Left ventricle myocardium inferior (tissue), 1 donor: ENCODE data around the gene CT55. TPM values are rescaled to one million over a fixed set of nuclear protein-coding genes. Genes with fewer than 3 reads are reported as not detected.
A peak's percentile ranks its signal among the peaks of the same experiment; 100 is the strongest.
"Not testable (repeated sequence)": the region's sequence is repeated elsewhere in the genome, so short reads cannot be mapped to it uniquely, and the experiment has no call there.

Experiments
- DNase-seq: peaks from one replicate; pipeline ENCODE4 v3.0.0-alpha.2; 2020
- H3K27ac ChIP-seq: fragments of 200-600 bp; replicated peaks from 2 replicates; pipeline ENCODE4 v1.8.0; 2021
- H3K27me3 ChIP-seq: fragments of 200-600 bp; 2 replicates; pipeline ENCODE4 v1.8.0; 2021; ENCODE audit warnings: low read depth
- H3K36me3 ChIP-seq: fragments of 200-600 bp; 2 replicates; pipeline ENCODE4 v1.8.0; 2021
- H3K4me1 ChIP-seq: fragments of 200-600 bp; 2 replicates; pipeline ENCODE4 v1.8.0; 2021
- H3K4me3 ChIP-seq: fragments of 200-600 bp; 2 replicates; pipeline ENCODE4 v1.8.0; 2021; ENCODE audit warnings: mild to moderate bottlenecking, moderate library complexity
- H3K9me3 ChIP-seq: fragments of 200-600 bp; replicated peaks from 2 replicates; pipeline ENCODE4 v1.8.0; 2021
- CTCF ChIP-seq: fragments of 200-600 bp; IDR thresholded peaks from 2 replicates; pipeline ENCODE4 v1.8.0; 2021; ENCODE audit warnings: antibody characterized with exemption, mild to moderate bottlenecking, borderline replicate concordance
- intact Hi-C: fragments of 100-400 bp; cut with micrococcal nuclease; formaldehyde crosslinking; loops from one replicate; pipeline ENCODE4 v1.11.0; 2022
- long read RNA-seq: library from polyadenylated mRNA; unstranded; transcript quantifications from one replicate; pipeline ENCODE4 v2.0.0, GENCODE V29; 2021
- total RNA-seq: library from RNA; stranded (reverse); fragmentation: NEBNext Ultra II Directional; extraction: Animal tissue kit (Norgen Biotek cat#: 25700); gene quantifications from one replicate; pipeline ENCODE4 v1.2.1, GENCODE V29; 2021
- donor health status: DM: no; HTN: yes; CAD: no; lungs with severe emphysema.

The CT55 gene, protein sequence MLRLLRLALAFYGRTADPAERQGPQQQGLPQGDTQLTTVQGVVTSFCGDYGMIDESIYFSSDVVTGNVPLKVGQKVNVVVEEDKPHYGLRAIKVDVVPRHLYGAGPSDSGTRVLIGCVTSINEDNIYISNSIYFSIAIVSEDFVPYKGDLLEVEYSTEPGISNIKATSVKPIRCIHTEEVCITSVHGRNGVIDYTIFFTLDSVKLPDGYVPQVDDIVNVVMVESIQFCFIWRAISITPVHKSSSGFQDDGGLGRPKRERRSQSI
- total RNA-seq: not detected
- long read RNA-seq: 0 reads

DNA sequence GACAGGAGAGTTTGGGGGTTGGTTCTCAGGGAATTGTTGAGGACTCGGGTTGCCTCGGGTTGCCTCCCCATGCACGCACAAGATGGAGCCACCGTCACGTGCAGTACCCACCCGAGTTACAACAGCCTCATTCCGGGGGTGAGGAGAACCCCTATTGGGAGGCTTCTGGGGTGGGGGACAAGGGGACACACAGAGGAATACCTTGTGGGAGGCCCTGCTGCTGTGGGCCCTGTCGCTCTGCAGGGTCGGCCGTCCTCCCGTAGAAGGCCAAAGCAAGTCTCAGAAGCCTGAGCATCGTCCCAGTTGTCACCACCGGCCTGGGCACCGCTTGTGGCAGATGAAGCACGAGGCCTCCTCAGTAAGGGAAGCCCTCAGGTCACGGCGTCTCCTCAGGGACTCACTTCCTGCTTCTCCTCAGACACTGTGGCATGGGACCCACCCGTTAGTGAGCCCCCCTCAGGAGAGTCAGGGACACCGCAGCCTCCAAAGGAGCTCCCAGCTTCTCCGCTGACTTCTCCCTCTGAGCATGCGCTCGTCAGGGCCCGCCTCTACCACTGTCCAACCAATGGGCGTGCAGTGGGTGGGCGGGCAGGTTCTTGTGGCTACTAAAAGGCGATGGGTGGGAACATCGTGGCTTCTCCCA, at the start of gene CT55:
TSS of gene CT55 (minus strand) at position 522 of the 643 bp plus-strand sequence. CDS start at position 295, 227 bp downstream.
- TF ChIP-seq CTCF: no peak
- DNase-seq: no peak
- no peaks in the 10 kb centered on the region for H3K36me3 ChIP-seq
- H3K4me3 ChIP-seq: no peak within 1 kb of the TSS
- H3K9me3 ChIP-seq: no peaks in the 10 kb centered on the region
- no peak within 1 kb of the TSS for H3K27ac ChIP-seq
- intact Hi-C loops: no loop called here
- H3K4me1 ChIP-seq: no peaks in the 10 kb centered on the region
- H3K27me3 ChIP-seq: no peaks in the 10 kb centered on the region

DNA sequence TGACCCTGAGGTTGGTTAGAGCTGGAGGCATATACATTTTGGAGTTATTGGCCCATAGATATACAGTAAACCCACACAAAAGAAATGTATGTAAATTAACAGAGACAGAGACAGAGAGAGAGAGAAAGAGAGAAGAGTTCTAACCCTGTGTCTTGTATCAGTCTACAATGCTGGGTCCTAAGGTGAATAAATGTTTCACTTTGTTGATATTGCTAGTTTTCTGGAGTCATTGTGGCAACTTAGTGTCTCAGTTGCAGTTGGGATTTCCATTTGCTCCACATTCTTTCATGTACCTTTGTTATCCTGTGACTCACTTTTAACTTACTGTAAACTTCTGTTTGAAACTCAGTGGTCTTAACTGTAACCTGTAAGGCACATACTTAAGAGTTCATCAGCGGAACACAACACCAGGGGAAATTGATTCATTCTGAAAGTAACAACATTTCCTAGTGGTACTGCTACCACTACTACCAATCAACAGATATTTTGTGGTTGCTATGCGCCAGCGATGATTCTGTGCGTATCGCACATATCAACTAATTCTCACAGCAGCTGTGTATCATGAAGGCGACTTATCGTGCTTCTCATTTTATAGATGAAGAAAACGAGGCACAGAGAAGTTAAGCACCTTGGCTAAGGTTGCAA, 42.1 kb upstream of the CT55 start:
- TF ChIP-seq CTCF: no peak
- no peaks in the 10 kb centered on the region for H3K4me1 ChIP-seq
- H3K27me3 ChIP-seq: no peaks in the 10 kb centered on the region
- no peak overlapping the region for H3K27ac ChIP-seq
- H3K4me3 ChIP-seq: no peak overlapping the region
- no peaks in the 10 kb centered on the region for H3K36me3 ChIP-seq
- H3K9me3 ChIP-seq: no peaks in the 10 kb centered on the region
- no peak for DNase-seq
- intact Hi-C loops: no loop called here

GRCh38 chrX:135206427-135206826, 35.2 kb upstream of the CT55 start:
- H3K27me3 ChIP-seq, intact Hi-C loops, H3K36me3 ChIP-seq, H3K9me3 ChIP-seq, H3K4me3 ChIP-seq, H3K4me1 ChIP-seq, H3K27ac ChIP-seq: not testable (repeated sequence)
- DNase-seq: peak; percentile 17
- peak; percentile 57 for TF ChIP-seq CTCF

DNA sequence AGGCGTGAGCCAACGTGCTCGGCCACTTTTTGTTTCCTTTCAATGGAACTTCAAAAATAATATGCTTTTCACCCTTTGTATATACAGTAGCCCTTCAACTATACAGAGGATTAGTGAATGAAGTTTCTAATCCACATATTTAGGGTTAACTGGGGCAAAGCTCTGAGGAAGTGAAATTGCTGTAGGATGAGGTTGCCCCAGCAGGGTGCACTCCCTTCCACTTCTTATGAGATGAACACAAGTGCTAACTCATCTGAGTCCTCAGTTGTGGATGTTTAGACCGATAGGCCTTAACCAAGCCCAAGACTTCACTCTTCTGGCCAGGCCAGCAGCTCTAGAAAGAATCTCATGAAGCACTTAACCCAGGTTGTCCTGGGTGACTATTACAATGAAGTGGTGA, 29.1 kb upstream of the CT55 start:
- TF ChIP-seq CTCF: no peak
- no peak overlapping the region for H3K27ac ChIP-seq
- intact Hi-C loops: no loop called here
- no peak overlapping the region for H3K4me3 ChIP-seq
- peaks cover 3% of the 10 kb centered on the region for H3K27me3 ChIP-seq
- H3K36me3 ChIP-seq: no peaks in the 10 kb centered on the region
- DNase-seq: no peak
- H3K9me3 ChIP-seq: no peaks in the 10 kb centered on the region
- no peaks in the 10 kb centered on the region for H3K4me1 ChIP-seq

- Histone ChIP-seq H3K27ac (no peak overlapping the region), H3K4me3 (no peak overlapping the region), H3K36me3 (no peaks in the 10 kb centered on the region), H3K9me3 (no peaks in the 10 kb centered on the region), H3K27me3 (no peaks in the 10 kb centered on the region), H3K4me1 (no peaks in the 10 kb centered on the region)
- DNase-seq: no peak
- TF ChIP-seq CTCF: no peak
- intact Hi-C loops: no loop called here
Measured at GRCh38 chrX:135194684-135195083, 23.5 kb upstream of the CT55 start.
